Tongue (tissue), 2 donors: ENCODE measurements around the gene SERBP1. TPM values are rescaled to one million over a fixed set of nuclear protein-coding genes. Genes with fewer than 3 reads are reported as not detected.
"Not testable (repeated sequence)": the region's sequence is repeated elsewhere in the genome, so short reads cannot be mapped to it uniquely, and the experiment has no call there.

Source experiments
- DNase-seq: peaks from one replicate; pipeline ENCODE4 v3.0.0-alpha.2; 2015
- total RNA-seq: library from RNA; depleted of rRNA; stranded (reverse); fragments of >200 nt; gene quantifications from one replicate; pipeline ENCODE4 v1.2.3, GENCODE V29; 2014

The SERBP1 gene
- total RNA-seq, 1 donor from 2014 or later = 419 TPM

DNA sequence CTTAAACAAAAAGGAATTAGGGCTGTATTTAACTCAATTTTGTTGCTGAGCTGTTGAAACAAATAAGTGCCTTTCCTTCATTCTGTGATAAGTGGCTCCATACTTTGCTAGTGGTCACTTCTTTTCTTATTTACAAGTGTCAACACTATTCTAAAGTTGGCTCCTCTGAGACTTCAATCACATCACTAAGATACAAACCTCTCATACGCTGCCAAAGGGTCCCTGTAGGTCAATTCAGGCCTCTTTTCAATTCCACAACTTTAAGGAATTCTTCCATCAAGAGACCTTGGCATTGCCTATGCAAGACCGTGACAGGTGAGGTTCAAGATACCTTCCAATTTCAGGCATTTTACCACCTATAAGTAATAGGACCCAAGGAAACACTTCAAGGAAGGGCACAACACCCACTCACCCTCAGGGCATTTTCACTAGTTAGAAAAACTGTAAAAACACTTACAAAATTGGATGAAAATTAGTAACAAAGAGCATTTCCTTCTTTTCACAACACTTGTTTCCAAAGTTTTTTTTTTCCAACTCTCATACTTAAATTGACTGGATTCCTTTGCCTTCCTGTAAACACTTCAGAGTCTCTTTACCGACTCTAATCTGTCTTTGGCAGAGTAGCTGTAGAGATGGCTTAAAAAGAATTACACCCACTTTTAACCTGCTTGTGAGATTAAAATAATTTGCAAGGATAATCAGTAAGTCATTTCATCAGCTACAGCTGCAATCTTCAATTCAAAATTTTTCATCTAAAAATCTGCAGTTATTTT is 24.5 kb downstream of the SERBP1 start:
- DNase-seq = no peak

GRCh38 chr1:67404212-67404620 is 26.0 kb downstream of the SERBP1 start:
- no peak for DNase-seq

GRCh38 chr1:67401443-67401842 is 28.8 kb downstream of the SERBP1 start:
- no peak for DNase-seq

GRCh38 chr1:67400029-67400786 is 30.0 kb downstream of the SERBP1 start:
- DNase-seq = not testable (repeated sequence)

GRCh38 chr1:67399199-67399993 is 30.8 kb downstream of the SERBP1 start:
- DNase-seq = no peak

DNA sequence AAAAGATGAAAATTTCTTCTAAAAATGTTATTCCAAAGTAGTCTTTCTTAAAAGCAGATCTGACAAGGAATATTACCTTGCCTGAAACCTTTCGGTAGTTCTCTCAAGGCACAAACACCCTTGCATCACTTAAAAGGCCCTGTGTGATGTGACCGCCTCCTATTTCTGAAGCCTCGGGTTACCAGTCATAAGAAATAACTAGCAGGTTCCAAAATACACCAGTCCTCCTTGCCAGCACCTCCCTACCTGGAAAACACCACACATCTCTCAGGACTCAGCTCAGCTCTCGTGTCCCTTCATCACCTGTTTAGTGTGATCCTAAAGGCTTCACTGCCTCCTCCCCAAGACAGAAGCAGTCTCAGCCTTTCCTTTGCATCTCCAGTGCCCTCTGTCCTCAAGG is 35.7 kb downstream of the SERBP1 start:
- no peak for DNase-seq

GRCh38 chr1:67393737-67394136 is 36.5 kb downstream of the SERBP1 start:
- no peak for DNase-seq

DNA sequence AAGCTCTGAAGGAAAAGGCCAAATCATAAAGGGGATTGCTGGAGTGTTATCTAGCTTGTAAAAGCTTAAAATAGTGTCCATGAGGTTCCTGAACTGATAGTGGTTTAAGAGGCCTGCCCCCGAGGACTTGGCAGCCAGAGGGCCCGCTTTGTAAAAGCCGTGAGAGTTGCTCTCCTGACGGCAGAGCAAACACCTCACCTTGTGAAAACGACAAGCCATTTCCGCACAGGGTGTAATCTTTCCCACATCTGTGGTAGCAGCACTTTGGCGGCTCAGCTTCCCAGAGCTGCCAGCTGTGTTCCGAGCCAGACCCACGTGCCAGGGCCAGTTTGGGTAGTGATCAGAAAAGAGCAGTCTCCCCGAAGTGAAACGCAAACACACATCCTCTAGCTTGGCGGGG is 37.0 kb downstream of the SERBP1 start:
- peak; percentile 35 for DNase-seq

- no peak for DNase-seq
Measured at GRCh38 chr1:67390041-67390887, 39.9 kb downstream of the SERBP1 start.

DNA sequence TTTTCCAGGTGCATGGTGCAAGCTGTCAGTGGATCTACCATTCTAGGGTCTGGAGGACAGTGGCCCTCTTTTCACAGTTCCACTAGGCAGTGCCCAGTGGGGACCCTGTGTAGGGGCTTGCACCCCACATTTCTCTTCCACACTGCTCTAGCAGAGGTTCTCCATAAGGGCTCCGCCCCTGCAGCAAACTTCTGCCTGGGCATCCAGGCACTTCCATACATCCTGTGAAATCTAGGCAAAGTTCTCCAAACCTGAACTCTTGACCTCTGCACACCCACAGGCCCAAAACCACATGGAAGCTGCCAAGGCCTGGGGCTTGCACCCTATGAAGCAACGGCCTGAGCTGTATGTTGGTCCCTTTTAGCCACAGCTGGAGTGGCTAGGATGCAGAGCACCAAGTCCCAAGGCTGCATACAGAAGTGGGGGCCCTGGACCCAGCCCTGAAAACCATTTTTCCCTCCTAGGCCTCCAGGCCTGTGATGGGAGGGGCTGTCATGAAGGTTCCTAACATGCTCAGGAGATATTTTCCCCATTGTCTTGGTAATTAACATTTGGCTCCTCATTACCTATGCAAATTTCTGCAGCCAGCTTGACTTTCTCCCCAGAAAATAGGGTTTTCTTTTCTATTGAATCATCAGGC is 46.1 kb downstream of the SERBP1 start:
- no peak for DNase-seq

DNA sequence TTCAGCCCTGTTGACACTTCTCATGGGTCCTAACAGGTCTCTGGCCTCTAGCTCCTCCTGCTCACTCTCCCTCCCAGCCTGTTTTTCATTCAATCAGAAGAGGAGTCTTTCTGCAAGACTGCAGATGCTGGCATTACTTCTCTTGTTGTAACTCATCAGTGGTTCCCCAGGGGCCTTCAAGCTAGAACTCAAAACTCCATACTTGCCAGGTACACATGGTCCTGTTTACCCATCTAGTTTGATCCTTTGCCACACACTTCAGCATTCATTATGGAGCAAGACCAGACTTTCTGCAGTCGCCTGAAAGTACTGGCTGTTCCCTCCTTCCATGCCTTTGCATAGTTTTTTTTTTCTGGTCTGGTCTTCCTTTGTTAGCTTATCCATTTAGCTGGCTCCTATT is 47.9 kb downstream of the SERBP1 start:
- DNase-seq = peak; percentile 84

GRCh38 chr1:67381154-67381553 is 49.0 kb downstream of the SERBP1 start:
- DNase-seq = no peak

DNA sequence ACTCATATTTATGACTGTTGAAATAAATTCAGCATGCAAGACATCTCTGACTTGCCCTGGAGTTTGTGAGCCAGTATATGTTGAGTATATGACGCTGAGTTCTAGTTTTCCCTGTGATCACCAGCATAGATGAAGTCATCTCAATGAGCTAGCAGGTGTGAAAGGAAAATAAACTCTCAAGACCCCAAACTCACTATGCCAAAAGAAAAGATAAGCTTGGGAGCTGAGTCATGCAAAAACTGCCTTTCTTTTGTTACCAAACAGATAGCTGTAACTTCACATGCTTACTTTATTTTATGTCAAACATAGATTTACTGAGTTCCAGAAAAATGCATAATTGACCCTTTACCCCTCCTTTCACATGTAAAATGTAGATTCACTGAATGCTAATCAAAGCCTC is 52.9 kb downstream of the SERBP1 start:
- no peak for DNase-seq

GRCh38 chr1:67376381-67376780 is 53.8 kb downstream of the SERBP1 start:
- DNase-seq = no peak

GRCh38 chr1:67372898-67373297 is 57.3 kb downstream of the SERBP1 start:
- DNase-seq = no peak

DNA sequence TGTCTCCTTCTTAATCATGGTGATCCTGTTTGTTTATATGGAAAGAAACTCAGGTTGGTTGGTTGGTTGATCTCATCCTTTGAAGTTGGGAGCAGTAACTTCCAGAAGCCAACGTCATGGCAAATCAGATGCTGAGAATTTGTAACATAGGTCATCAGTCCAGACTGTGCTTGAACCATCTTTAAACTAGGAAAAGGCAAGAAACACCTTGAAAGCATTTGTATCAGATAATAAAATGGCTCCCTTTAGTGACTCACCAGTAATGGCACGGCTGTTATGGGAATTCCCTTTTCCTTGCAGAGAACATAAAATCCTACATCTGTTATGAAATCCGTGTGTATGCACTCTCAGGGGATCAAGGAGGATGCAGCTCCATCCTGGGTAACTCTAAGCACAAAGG is 58.1 kb downstream of the SERBP1 start:
- DNase-seq = no peak

GRCh38 chr1:67371681-67372080 is 58.5 kb downstream of the SERBP1 start:
- no peak for DNase-seq

DNA sequence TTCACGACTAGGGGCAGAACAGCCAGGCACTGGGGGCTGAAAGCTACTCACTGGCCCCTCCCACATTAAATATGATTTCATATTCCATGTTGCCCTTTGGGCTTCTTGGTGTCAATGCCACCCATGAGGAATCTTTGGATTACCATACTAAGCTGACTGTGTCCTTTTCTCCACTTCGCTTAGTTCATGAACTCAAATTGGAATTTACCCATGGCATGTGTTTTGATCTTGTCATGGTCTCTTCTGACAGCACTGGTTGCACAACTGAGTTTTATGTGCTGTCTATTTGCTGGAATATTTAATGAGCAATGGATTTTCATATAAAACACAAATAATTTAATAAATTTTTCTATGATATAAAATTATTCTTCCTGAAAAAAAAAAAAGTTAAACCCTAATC is 59.2 kb downstream of the SERBP1 start:
- DNase-seq = no peak

- DNase-seq = no peak
Measured at GRCh38 chr1:67368046-67368514, 62.1 kb downstream of the SERBP1 start.

GRCh38 chr1:67367370-67368045 is 62.7 kb downstream of the SERBP1 start:
- DNase-seq = peak; percentile 63

DNA sequence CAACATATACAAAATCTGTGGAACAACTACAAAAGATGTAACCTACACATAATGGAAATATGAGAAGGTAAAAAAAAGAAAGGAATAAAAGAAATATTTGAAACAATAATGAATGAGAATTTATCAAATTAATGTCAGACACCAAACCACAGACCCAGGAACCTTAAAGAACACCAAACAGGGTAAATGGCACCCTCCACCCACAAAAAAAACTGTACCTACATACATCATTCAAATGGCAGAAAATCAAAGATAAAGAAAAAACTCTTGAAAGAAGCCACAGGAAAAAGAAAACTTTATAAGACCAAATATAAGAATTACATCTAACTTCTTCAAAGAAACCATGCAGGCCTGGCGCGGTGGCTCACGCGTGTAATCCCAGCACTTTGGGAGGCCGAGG is 68.6 kb downstream of the SERBP1 start:
- DNase-seq = no peak
